ENCODE data around the gene SMIM43. TPM values are rescaled to one million over a fixed set of nuclear protein-coding genes. Genes with fewer than 3 reads are reported as not detected.

The SMIM43 gene
- not detected for total RNA-seq

- DNase-seq = peak; percentile 7 to 12
- Mint-ChIP-seq H3K4me3 (peak within 1 kb of the TSS; percentile 78 to 82), H3K9me3 (no peaks in the 10 kb centered on the region), H3K36me3 (ENCODE audit: insufficient read depth in 2 of 2) (no peaks in the 10 kb centered on the region), H3K4me1 (ENCODE audit: low read depth) (peaks cover 12% of the 10 kb centered on the region), H3K27me3 (ENCODE audit: low read depth) (peaks cover 79% of the 10 kb centered on the region), H3K27ac (no peak within 1 kb of the TSS)
- ATAC-seq (replicated peaks in 1 of 2) = peak; percentile 46 to 53
Measured at GRCh38 chr4:121764702-121765367, at the start of gene SMIM43. Gene SMIM43, minus strand, starts transcription at chr4:121765164. Its CDS starts 59 bp downstream, at chr4:121765105.

- ATAC-seq (replicated peaks in 1 of 2) = no peak
- H3K4me1 Mint-ChIP-seq (ENCODE audit: low read depth) = peaks cover 21% of the 10 kb centered on the region
- no peaks in the 10 kb centered on the region for H3K9me3 Mint-ChIP-seq
- peak overlapping the region; percentile 86 for H3K27ac Mint-ChIP-seq
- no peak overlapping the region for H3K4me3 Mint-ChIP-seq
- H3K36me3 Mint-ChIP-seq (ENCODE audit: insufficient read depth in 2 of 2) = peaks cover 6 to 34% of the 10 kb centered on the region in 2 donors
- no peak for DNase-seq
- no peaks in the 10 kb centered on the region for H3K27me3 Mint-ChIP-seq (ENCODE audit: low read depth)
Measured at GRCh38 chr4:121814756-121815155, 49.8 kb upstream of the SMIM43 start.

- peaks cover 2 to 24% of the 10 kb centered on the region in 2 donors for H3K36me3 Mint-ChIP-seq (ENCODE audit: insufficient read depth in 2 of 2)
- ATAC-seq (replicated peaks in 1 of 2) = peak in 1 of 2 donors; percentile 42
- peaks cover 16% of the 10 kb centered on the region for H3K4me1 Mint-ChIP-seq (ENCODE audit: low read depth)
- H3K27me3 Mint-ChIP-seq (ENCODE audit: low read depth) = no peaks in the 10 kb centered on the region
- DNase-seq = no peak
- H3K27ac Mint-ChIP-seq = no peak overlapping the region
- H3K4me3 Mint-ChIP-seq = no peak overlapping the region
- H3K9me3 Mint-ChIP-seq = no peaks in the 10 kb centered on the region
Measured at GRCh38 chr4:121811122-121811521, 46.2 kb upstream of the SMIM43 start.

DNA sequence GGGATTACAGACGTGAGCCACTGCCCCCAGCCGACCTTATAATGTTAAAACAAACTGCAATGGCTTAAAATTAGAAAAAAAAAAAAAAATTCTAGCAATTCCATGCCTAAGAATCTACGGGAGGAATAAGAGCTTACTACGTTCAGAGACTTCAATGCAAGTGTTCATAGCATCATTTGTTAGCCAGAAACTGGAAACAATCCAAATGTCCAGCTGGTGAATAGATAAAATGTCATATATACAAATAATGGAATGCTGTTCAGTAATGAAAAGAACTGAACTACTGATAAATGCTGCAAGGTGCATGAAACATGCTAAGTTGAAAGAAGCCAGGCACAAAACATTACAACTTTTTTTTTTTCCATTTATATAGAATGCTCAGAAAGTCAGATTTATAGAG is 41.4 kb upstream of the SMIM43 start:
- ATAC-seq (replicated peaks in 1 of 2) (no peak), DNase-seq (no peak)
- Mint-ChIP-seq H3K27ac (no peak overlapping the region), H3K27me3 (ENCODE audit: low read depth) (no peaks in the 10 kb centered on the region), H3K9me3 (no peaks in the 10 kb centered on the region), H3K4me1 (ENCODE audit: low read depth) (peaks cover 33% of the 10 kb centered on the region), H3K4me3 (no peak overlapping the region), H3K36me3 (ENCODE audit: insufficient read depth in 2 of 2) (peaks cover 6 to 28% of the 10 kb centered on the region in 2 donors)

GRCh38 chr4:121801715-121802075 is 36.7 kb upstream of the SMIM43 start:
- H3K27me3 Mint-ChIP-seq (ENCODE audit: low read depth) = no peaks in the 10 kb centered on the region
- H3K4me1 Mint-ChIP-seq (ENCODE audit: low read depth) = peaks cover 53% of the 10 kb centered on the region
- no peak for DNase-seq
- no peaks in the 10 kb centered on the region for H3K9me3 Mint-ChIP-seq
- peak overlapping the region; percentile 99 for H3K27ac Mint-ChIP-seq
- peaks cover 5 to 13% of the 10 kb centered on the region in 2 donors for H3K36me3 Mint-ChIP-seq (ENCODE audit: insufficient read depth in 2 of 2)
- peak overlapping the region; percentile 89 to 97 for H3K4me3 Mint-ChIP-seq
- no peak for ATAC-seq (replicated peaks in 1 of 2)

DNA sequence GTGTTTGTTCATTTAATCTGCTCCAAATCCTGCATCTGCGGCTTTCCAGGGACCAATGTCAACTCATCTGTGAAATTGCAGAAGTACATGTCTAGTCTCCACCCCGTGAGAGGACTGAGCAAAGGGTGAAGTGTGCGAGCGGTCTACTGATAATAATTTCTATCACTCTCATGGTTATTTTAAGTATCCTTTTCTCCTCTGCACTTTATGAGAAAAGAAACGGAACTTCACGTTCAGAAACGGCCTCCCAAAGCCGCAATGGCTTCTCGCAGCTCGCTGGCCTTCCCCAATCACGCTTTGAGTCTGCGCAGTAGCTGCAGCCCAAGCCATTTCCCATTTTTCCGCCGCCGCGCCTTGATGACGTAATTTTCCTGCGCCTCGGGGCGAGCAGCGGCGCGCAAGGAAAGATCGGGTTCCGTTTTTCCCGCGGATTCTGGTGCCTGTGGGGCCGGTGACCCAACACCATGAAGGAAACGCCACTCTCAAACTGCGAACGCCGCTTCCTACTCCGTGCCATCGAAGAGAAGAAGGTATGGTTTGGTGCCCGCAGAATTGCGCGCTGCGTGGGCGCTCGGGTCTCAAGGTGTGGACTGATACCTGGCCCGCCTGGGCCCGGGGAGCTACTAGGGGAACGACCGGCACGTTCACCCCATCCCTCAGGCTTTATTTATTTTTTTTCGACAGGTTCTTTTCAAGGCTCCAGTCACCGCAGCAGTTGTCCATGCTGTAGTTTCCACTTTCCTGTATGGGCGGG is 36.2 kb upstream of the SMIM43 start, which contains the start of gene EXOSC9:
EXOSC9 (plus strand) TSS at position 363 of the 754 bp plus-strand sequence; CDS start at position 465, 102 bp downstream.
- H3K27ac Mint-ChIP-seq = peak within 1 kb of the TSS; percentile 99
- DNase-seq = peak; percentile 93 to 94
- no peaks in the 10 kb centered on the region for H3K27me3 Mint-ChIP-seq (ENCODE audit: low read depth)
- peaks cover 5 to 9% of the 10 kb centered on the region in 2 donors for H3K36me3 Mint-ChIP-seq (ENCODE audit: insufficient read depth in 2 of 2)
- H3K4me3 Mint-ChIP-seq = peak within 1 kb of the TSS; percentile 89 to 97
- H3K9me3 Mint-ChIP-seq = no peaks in the 10 kb centered on the region
- ATAC-seq (replicated peaks in 1 of 2) = peak; percentile 81 to 84
- peaks cover 49% of the 10 kb centered on the region for H3K4me1 Mint-ChIP-seq (ENCODE audit: low read depth)

DNA sequence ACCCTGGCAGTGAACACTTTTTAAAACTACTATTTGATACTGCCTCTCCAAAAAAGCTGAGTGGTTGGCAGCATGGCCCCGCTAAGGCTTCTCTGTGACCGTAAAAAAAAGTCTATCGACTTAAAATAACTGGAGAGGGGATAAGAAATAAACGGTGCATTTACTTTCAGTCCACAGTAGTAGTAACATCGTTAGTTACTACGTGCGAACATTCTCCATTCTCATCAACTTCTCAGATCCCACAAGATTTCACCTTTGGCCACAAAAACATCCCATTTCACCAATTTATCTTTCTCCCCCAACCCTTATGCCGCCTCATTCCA is 35.6 kb upstream of the SMIM43 start:
- Mint-ChIP-seq H3K27ac (peak overlapping the region; percentile 99), H3K9me3 (no peaks in the 10 kb centered on the region), H3K27me3 (ENCODE audit: low read depth) (no peaks in the 10 kb centered on the region), H3K4me1 (ENCODE audit: low read depth) (peaks cover 53% of the 10 kb centered on the region), H3K4me3 (peak overlapping the region; percentile 89 to 97), H3K36me3 (ENCODE audit: insufficient read depth in 2 of 2) (peaks cover 5 to 9% of the 10 kb centered on the region in 2 donors)
- ATAC-seq (replicated peaks in 1 of 2) (peak; percentile 2 to 23), DNase-seq (no peak)

DNA sequence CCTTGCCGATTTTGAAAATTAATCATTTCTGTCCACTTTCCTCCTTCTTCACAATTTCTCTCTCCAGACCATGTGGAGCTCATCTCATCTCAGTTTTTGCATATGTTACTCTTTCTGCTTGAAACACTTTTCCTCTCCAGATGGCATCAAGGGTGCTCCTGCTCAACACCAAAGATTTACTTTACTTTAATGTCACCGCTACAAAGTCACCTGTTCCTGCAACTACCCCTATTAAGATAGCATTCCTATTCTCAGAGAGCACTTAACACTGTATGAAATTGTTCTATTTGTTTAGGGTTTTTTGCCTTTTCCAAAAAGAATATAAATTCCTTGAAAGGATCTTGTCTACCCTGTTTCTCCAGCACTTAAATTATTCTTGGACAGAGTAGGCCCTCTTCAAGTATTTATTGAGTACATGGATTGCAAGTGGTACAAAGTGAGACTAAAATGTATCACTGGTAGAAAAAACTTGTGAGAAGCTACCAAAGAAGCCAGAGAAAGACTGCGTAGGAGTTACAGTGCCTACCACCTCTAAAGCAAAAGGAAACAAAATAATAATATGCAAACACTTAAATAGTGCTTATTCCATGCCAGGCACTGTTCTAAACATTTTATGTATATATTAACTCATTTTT is 35.0 kb upstream of the SMIM43 start:
- H3K4me1 Mint-ChIP-seq (ENCODE audit: low read depth) = peaks cover 59% of the 10 kb centered on the region
- H3K9me3 Mint-ChIP-seq = no peaks in the 10 kb centered on the region
- H3K27ac Mint-ChIP-seq = peak overlapping the region; percentile 99
- no peak for DNase-seq
- no peak for ATAC-seq (replicated peaks in 1 of 2)
- peaks cover 4 to 6% of the 10 kb centered on the region in 2 donors for H3K36me3 Mint-ChIP-seq (ENCODE audit: insufficient read depth in 2 of 2)
- no peaks in the 10 kb centered on the region for H3K27me3 Mint-ChIP-seq (ENCODE audit: low read depth)
- peak overlapping the region; percentile 89 to 97 for H3K4me3 Mint-ChIP-seq

- H3K9me3 Mint-ChIP-seq = no peaks in the 10 kb centered on the region
- ATAC-seq (replicated peaks in 1 of 2) (no peak), DNase-seq (no peak)
- H3K27ac Mint-ChIP-seq = peak overlapping the region; percentile 99
- H3K4me1 Mint-ChIP-seq (ENCODE audit: low read depth) = peaks cover 60% of the 10 kb centered on the region
- peak overlapping the region; percentile 71 to 89 for H3K4me3 Mint-ChIP-seq
- H3K36me3 Mint-ChIP-seq (ENCODE audit: insufficient read depth in 2 of 2) = peaks cover 4 to 6% of the 10 kb centered on the region in 2 donors
- no peaks in the 10 kb centered on the region for H3K27me3 Mint-ChIP-seq (ENCODE audit: low read depth)
Measured at GRCh38 chr4:121799208-121799823, 34.4 kb upstream of the SMIM43 start.

- no peaks in the 10 kb centered on the region for H3K9me3 Mint-ChIP-seq
- peaks cover 0 to 1% of the 10 kb centered on the region in 2 donors for H3K36me3 Mint-ChIP-seq (ENCODE audit: insufficient read depth in 2 of 2)
- no peaks in the 10 kb centered on the region for H3K27me3 Mint-ChIP-seq (ENCODE audit: low read depth)
- ATAC-seq (replicated peaks in 1 of 2) (no peak), DNase-seq (no peak)
- H3K4me3 Mint-ChIP-seq = peak overlapping the region in 1 of 2 donors; percentile 2
- H3K27ac Mint-ChIP-seq = no peak overlapping the region
- H3K4me1 Mint-ChIP-seq (ENCODE audit: low read depth) = peaks cover 44% of the 10 kb centered on the region
Measured at GRCh38 chr4:121796283-121796682, 31.3 kb upstream of the SMIM43 start.

GRCh38 chr4:121794505-121795188 is 29.7 kb upstream of the SMIM43 start:
- Mint-ChIP-seq H3K36me3 (ENCODE audit: insufficient read depth in 2 of 2) (no peaks in the 10 kb centered on the region), H3K4me1 (ENCODE audit: low read depth) (peaks cover 28% of the 10 kb centered on the region), H3K27ac (no peak overlapping the region), H3K9me3 (no peaks in the 10 kb centered on the region), H3K4me3 (no peak overlapping the region), H3K27me3 (ENCODE audit: low read depth) (peaks cover 10% of the 10 kb centered on the region)
- DNase-seq (no peak), ATAC-seq (replicated peaks in 1 of 2) (no peak)

DNA sequence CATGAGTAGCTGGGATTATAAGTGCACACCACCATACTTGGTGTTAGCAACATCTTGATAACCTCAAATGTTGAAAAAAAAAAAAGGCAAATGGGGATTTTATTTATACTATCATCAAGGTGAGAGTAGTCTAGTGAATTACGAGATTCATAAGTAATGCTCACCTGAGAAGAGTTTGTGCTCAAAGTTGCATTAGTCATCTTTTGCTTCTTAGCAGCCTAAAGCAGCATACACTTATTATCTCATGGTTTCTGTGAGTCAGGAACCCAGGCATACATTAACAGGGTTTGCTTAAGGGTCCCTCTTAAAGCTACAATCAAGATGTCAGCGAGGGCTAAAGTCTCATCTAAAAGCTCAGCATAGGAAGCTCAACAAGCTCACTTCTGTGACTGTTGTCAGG is 28.0 kb upstream of the SMIM43 start:
- Mint-ChIP-seq H3K9me3 (no peaks in the 10 kb centered on the region), H3K36me3 (ENCODE audit: insufficient read depth in 2 of 2) (no peaks in the 10 kb centered on the region), H3K4me3 (no peak overlapping the region), H3K27me3 (ENCODE audit: low read depth) (peaks cover 16% of the 10 kb centered on the region), H3K4me1 (ENCODE audit: low read depth) (peaks cover 36% of the 10 kb centered on the region), H3K27ac (no peak overlapping the region)
- DNase-seq = no peak
- peak in 1 of 2 donors; percentile 48 for ATAC-seq (replicated peaks in 1 of 2)

Data from activated T-cell treated with anti-CD3 and anti-CD28 coated beads, Interleukin-2, amount 50 U/mL, for 72 hours (primary cell).